ENCODE data around the gene UHRF1. TPM values are rescaled to one million over a fixed set of nuclear protein-coding genes. Genes with fewer than 3 reads are reported as not detected.
"Not testable (repeated sequence)": the region's sequence is repeated elsewhere in the genome, so short reads cannot be mapped to it uniquely, and the experiment has no call there.

The UHRF1 gene
- total RNA-seq, 1 experiment from 2014 or later = 132 TPM

DNA sequence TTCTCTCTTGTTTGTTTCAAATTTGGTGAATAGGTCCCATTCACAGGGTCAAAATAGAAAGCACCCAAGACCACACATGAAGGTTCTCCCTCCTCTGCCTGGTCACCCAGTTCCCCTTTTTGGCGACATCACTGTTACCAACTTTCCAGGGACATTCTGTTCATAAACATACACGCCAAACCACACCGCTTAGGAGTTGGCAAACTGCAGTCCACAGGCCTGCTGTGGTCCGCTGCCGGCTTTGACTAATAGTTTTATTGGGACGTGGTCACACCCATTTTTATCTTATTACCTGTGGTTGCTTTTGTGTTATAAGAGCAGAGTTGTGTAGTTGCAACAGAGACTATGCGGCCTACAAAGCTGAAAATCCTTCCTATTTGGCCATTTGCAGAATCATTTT, 24.2 kb downstream of the UHRF1 start:
- DNase-seq (ENCODE audit: low read depth) = peak; percentile 39

DNA sequence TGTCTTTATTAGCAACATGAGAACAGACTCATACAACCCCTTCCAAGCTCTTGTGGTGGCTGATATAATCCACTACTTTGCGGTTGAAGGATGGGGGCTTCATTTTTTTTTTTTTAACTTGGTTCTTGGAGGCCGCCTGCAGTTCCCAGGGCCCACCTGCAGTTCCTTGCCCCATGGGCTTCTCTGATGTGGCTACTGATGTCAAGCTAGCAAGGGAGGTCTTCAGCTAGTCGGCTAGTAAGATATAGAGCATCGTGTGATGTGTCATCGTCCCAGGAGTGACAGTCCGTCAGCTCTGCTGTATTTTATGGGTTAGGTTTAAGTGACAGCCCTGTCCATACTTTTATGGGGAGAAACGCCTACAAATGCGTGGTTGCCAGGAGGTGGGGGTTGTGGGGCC, 26.1 kb downstream of the UHRF1 start:
- DNase-seq (ENCODE audit: low read depth) = no peak

DNA sequence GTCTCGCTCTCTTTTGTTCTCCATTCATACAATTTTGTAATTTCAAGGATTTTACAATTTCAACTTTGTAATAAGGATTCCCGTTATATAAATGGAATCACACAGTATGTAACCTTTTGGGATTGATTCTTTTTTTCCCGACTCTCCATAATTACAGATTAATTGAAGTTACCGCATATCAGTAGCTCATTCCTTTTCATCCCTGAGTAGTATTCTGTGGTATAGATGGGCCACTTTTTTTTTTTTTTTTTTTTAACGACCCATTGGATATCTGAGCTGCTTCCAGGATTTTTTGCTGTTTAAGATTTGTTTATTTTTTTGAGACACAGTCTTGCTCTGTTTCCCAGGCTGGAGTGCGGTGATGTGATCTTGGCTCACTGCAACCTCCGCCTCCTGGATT, 27.8 kb downstream of the UHRF1 start:
- DNase-seq (ENCODE audit: low read depth) = no peak

DNA sequence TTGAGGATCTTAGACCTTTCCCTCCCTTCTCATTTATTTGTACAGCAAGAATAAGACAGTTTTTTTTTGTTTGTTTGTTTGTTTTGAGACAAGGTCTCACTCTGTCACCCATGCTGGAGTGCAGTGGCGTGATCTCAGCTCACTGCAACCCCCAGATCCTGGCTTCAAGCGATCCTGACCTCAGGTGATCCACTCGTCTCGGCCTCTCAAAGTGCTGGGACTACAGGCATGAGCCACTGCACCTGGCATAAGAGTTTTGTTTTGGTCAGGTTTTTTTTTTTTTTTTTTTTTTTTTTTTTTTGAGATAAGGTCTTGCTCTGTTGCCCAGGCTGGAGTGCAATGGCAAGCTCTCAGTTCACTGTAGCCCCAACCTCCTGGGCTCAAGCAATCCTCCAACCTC, 29.2 kb downstream of the UHRF1 start:
- DNase-seq (ENCODE audit: low read depth) = not testable (repeated sequence)

DNA sequence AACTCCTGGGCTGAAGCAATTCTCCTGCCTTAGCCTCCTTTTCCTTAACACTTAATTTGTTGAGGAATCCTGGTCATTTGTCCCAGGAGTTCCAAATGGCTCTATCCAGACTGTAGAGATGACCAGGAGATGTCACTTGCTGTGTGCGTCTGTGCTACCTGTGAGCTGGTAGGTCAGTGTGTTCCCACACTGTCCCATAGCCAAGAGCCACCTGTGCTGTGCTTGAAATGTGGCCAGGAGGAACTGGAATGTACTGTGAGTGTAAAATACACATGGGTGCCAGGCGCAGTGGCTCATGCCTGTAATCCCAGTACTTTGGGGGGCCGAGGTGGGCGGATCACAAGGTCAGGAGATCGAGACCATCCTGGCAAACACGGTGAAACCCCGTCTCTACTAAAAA, 30.2 kb downstream of the UHRF1 start:
- no peak for DNase-seq (ENCODE audit: low read depth)

DNA sequence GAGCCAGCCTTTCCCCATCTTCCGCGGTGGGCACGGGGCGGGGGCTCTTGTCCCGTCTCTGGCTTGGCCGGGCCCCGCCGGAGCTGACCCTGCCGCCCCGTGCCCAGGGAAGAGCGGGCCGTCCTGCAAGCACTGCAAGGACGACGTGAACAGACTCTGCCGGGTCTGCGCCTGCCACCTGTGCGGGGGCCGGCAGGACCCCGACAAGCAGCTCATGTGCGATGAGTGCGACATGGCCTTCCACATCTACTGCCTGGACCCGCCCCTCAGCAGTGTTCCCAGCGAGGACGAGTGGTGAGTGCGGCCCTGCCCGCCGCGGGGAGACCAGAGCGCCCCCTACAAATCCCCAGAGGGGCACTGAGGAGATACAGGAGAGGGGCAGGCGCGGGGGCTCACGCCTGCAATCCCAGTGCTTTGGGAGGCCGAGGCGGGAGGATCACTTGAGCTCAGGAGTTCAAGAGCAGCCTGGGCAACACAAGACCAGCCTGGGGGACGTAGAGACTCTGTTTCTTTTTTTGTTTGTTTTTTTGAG, 32.4 kb downstream of the UHRF1 start:
- DNase-seq (ENCODE audit: low read depth) = not testable (repeated sequence)

DNA sequence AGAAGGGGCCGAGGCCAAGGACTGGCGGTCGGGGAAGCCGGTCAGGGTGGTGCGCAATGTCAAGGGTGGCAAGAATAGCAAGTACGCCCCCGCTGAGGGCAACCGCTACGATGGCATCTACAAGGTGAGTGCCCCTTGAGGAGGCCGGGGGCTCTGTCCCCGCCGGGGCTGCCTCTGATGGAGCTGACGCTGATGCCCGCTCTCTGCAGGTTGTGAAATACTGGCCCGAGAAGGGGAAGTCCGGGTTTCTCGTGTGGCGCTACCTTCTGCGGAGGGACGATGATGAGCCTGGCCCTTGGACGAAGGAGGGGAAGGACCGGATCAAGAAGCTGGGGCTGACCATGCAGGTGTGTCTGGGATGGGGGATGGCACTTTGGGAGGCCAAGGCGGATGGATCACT, 41.3 kb downstream of the UHRF1 start:
- not testable (repeated sequence) for DNase-seq (ENCODE audit: low read depth)

DNA sequence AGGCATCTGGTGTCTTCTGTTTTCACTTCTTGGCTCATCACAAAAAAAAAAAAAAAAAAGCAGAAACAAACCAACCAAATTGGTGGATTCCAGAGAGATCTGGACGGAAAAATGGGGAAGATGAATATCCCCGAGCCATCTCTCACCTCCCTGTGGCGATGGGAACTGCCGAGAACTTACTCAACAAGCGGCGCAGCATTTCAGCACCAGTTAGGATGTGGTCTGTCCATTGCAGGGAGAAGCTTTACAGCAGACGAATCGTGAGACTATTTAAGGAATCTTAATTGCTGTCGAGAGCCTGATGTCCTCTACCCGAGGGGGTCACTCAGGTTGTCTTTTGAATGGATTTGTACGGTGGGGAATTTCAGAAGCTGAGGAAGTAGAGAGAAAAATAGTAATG, 42.4 kb downstream of the UHRF1 start:
- DNase-seq (ENCODE audit: low read depth) = no peak

DNA sequence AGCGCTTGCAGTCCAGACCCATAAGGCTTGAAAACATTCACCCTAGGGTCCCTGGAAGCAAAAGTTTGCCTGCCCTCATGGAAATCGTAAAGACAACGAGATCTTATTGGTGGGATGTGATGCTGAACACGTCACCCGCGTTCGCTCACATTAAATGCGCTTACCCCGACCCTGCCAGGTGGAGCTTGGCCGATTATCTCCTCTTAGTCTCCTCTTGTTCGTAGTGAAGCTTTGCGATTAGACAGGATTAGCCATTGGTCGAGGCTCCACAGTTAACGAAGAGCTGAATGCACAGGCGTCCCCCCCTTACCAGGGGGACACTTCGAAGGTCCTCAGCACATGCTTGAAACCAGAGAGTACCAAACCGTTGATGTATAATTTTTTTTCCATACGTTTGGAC, 43.6 kb downstream of the UHRF1 start:
- no peak for DNase-seq (ENCODE audit: low read depth)

DNA sequence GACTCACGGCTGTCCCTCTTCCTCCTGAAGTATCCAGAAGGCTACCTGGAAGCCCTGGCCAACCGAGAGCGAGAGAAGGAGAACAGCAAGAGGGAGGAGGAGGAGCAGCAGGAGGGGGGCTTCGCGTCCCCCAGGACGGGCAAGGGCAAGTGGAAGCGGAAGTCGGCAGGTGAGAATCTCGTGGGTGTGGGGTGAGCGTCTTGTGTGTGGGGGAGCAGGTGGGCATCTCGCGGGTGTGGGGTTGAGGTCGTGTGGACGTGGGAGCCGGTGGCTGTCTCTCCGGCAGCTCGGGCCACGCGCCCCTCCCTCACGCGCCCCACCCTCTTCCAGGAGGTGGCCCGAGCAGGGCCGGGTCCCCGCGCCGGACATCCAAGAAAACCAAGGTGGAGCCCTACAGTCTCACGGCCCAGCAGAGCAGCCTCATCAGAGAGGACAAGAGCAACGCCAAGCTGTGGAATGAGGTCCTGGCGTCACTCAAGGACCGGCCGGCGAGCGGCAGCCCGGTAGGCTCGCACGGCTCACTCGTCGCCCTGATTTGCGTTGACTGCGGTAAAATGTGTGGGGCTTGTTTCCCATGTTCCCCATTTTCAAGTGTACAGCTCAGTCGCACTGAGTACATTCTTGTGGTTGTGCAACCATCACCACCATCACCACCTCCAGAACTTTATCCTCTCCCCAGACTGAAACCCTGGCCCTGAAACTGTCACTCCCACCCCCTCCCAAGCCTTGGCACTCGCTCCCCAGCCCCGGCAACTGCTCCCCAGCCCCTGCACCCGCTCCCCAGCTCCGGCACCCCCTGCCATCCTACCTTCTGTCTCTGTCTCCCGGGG, 45.2 kb downstream of the UHRF1 start:
- DNase-seq (ENCODE audit: low read depth) = not testable (repeated sequence)

DNA sequence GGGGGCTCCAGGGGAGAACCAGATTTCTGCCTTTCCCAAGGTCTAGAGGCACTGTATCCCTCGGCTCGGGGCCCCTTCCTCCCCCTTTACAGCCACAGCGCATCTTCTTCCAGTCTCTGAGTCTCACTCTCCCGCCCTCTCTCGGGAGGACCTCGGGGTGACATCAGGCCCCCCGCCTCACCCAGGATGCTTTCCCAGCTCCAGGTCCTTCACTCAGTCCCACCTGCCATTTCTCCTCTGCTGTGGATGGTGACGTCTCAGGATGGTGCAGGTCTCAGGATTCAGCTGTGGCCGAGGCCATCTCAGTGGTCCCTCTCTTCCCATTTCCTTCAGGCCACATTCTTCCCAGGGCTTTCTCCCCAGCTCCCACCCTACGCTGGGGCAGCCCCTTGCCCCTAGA, 46.0 kb downstream of the UHRF1 start:
- DNase-seq (ENCODE audit: low read depth) = no peak

DNA sequence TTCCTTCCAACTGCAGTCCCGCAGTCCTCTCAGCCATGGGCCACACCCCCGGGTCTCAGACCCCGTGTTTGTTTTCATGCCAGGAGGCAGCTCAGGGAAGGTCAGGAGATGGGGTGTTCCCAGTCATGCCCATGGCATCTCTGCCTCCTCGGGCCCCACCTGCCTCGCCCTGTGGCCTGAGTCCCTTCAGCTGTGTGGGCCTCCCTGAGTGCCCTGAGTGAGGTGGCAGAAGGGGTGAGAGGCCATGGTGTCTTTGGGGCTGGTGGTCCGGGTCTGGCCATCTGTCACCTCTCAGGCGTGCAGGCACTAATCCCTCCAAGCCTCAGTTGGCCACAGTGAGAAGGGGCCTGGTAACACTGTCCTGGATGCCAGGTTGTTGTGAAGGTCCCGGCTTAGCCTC, 48.7 kb downstream of the UHRF1 start:
- no peak for DNase-seq (ENCODE audit: low read depth)

DNA sequence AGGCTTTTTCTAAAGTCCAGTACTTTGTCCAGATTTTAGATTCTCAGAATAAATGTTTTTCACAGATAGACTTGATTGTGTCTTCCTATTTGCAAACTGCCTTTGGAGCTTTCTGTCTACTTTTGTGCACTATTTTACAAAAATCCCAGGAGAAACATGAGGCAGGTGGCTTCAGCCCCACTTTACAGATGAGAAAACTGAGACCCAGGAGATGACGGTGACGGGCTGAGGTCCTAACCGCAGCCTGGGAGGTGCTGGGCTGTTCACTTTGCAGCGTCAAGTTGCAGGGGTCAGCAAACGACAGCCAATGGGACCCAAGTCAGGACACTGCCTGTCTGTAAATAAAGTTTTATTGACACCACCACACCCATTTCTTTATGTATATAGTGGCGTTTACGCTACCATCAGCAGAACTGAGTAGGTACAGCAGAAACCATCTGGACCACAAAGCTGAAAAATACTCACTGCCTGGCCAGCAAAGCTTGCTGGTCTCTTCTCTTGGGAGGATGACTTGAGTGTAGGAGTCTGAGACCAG, 52.9 kb downstream of the UHRF1 start:
- no peak for DNase-seq (ENCODE audit: low read depth)

DNA sequence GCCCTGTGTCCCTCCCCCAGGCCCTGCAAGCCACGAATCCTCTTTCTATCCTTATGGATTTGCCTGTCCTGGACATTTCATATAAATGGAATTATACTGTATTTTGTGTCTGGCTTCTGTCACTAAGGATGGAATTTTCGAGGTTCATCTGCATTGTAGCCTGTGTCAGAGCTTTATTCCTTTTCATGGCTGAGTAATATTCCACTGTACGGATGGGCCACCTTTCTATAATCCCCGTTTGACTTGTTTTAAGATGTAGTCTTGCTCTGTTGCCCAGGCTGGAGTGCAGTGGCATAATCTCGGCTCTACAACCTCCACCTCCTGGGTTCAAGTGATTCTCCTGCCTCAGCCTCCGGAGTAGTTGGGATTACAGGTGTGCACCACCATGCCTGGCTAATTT, 55.8 kb downstream of the UHRF1 start:
- DNase-seq (ENCODE audit: low read depth) = no peak

DNA sequence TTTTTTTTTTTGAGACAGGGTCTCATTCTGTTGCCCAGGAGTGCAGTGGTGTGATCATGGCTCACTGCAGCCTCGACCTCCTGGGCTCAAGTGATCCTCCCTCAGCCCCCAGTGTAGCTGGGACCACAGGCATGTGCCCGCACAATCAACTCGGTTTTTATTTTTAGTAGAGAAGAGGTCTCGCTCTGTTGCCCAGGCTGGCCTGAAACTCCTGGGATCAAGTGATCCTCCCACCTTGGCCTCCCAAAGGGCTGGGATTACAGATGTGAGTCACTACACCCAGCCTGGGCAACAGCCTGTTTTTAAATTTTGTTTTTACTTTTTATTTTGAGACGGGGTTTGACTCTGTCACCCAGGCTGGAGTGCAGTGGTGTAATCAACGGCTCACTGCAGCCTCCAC, 57.3 kb downstream of the UHRF1 start:
- DNase-seq (ENCODE audit: low read depth) = no peak

DNA sequence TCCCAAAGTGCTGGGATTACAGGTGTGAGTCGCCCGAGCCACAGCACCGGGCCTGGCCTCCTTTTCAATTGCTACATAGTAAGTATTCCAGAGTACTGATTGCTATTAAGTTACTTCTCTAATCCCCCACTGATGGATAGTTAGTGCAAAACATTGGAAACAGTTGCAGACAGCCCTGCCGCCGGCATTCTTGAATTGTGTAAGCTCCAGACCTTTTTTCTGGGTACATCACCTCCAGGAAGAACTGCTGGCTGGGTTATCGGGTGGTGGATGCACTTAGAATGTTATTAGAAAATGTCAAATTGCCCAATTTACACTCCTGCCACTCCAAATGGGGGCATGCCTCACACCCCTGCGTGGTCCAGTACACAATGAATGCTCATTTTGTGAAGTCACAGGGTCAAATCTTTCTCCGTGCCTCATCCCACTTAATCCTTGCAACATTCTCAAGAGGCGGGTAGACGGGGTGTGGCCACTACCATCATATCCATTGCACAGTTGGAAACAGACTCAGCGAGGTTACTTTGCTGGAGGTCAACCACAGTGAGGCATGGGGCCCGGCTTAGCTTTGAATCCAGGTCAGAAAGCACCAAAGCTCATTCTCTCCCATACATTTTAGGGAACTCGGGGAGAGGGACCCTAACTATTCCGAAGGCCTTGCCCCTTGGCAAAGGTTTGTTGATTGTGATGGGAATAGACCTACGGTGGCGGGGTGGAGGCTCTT, 58.6 kb downstream of the UHRF1 start:
- peak; percentile 76 for DNase-seq (ENCODE audit: low read depth)

DNA sequence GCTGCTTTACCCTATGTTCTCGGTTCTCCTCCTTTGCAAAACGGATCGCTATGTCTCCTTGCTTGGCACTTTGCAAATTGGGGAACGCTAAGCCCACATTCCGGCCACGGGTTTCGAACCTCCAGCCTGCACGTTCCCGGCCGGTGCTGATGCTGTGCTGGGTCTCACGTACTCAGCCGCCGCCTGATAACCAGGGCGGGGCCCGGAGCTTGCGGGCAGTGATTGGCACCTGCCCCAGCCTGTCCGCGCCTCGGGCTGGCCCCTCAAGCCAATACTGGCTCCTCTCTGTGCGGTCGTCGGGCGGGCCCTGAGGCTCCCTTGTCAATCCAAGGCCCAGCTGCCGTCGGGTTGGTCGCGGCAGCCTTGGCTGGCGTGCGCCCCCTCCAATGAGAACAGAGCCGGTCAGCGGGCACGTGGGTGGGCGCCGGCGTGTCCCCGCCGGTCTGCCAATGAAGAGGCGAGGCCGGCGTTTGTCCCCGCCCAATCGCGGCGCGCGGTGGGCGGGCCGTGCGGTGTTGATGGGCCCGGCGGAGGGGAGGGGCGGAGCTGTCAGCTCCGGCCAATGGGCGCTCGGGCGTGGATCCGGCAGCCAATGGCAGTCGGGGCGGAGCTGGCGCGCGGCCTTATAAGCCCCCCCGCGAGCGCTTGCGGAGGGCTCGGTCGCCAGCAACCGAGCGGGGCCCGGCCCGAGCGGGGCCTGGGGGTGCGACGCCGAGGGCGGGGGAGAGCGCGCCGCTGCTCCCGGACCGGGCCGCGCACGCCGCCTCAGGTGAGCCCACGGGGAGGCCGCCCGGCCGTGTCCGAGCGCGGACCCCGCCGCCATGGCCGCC, 59.4 kb downstream of the UHRF1 start, which contains the start of gene KDM4B:
KDM4B (plus strand) TSS at position 652 of the 830 bp plus-strand sequence. CDS start 63,778 bp downstream, outside the sequence.
- DNase-seq (ENCODE audit: low read depth) = peak; percentile 99

DNA sequence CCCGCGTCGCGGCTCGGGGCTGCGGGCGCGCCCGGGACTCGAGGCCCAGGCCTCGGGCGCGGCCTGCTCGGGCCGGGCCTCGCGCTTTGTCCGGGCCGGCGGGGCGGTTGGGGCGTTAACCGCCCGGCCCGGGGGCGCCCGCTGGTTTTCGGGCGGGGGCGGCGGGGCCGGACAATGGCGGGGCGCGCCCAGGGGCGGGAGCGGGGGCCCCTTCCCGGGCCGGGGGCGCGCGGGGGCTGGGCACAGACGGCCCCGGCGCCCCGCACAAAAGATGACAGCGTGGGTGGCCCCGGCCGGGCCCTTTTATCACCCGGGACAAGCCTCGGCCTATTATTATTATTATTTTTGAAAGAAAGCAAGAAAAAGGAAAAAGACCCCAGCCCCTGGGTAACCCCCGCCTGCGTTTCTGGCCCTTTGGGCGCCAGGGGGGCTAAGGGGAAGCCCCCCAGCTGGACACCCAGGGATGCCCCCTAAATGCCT, 60.0 kb downstream of the UHRF1 start:
- DNase-seq (ENCODE audit: low read depth) = no peak

DNA sequence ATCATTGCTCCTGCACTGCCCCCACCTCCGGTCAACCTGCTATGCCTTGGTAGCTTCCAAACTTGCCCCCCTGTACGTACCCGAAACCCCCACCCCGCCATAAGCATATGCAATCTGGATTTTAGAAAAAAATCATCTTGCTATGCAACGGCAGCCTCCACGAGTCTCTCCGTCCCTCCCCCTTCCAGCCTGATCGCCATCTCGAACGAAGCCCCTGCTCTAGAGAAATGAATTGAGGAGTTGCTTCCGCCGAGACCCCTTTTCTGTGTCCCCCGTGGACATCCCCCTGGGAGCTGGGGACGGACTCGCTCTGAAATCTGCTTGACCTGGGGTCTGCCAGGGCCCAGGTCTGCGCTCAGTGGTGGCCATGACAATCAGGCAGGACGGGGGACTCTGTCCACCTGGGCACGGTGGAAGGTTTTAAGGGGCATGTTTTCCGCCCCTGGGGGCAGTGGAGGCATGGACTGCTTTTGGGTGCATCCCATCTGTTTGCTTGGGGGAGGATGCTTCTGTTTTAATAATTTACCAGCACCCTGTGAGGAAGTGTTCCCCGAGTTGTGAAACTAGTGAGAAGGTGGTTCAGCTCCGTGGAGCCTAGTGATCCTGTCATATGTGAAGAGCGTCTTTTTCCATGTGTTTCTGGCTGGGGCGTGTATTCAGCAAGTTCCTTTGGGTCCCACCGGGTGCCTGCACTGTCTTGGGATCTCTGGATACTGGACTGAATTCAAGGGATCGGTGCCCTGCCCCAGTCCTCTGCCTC, 60.7 kb downstream of the UHRF1 start:
- no peak for DNase-seq (ENCODE audit: low read depth)

DNA sequence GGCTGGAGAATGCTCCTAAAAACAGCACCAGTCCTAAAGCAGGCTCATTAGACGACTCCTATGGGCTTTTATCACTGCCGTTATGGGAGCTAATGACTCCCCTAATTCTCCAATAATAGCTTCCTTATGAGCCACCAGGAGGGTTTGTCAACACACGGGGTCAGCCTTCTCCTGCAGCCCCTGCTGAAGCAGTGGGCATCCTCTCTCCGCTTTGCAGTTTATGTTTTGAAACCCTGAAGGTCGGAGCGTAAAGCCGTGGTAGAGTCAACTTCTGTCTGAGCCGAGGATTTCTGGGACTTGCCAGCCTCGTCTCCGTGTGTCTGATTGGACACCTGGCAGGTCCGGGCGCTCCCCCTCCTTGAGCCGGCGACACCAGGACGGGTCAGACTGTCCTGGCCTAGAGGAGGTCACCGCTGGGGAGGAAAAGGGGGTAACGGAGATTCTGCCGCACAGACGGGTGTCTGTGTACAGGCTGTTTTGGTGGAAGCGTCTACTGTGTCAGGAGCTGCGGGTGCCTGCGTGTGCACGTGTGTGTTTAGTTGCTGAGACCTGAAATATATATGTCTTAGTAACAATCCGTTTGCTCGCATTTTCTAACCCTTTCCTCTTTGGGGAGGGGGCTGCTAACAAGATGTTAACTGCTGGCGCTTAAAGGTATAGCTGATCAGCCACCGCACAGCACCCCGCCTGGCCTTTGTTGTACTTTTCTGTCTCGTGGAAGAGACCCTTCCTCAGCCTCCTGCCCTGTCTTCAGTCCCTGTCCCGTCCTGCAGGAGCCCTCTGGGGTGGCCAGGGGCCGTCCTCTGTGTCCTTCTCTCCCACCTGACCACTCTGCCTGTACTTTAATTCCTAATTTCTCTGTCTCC, 61.5 kb downstream of the UHRF1 start:
- DNase-seq (ENCODE audit: low read depth) = no peak

Data from LHCN-M2 (cell line).